ENCODE data around the gene PCDHGB2.

The PCDHGB2 gene

GRCh38 chr5:141349917-141350619 lies 9.7 kb upstream of the PCDHGB2 start, which contains the start of gene PCDHGB1:
Gene PCDHGB1, plus strand, starts transcription at chr5:141350099. Its CDS starts 162 bp downstream, at chr5:141350261.
- Histone ChIP-seq H3K4me3 (ENCODE audit: low read length) (peak within 1 kb of the TSS; percentile 69), H3K27me3 (ENCODE audit: control insufficient read depth, low read length) (no peaks in the 10 kb centered on the region), H3K79me2 (ENCODE audit: control insufficient read depth, low read length) (no peaks in the 10 kb centered on the region), H3K9me3 (ENCODE audit: control insufficient read depth, insufficient read depth, low read length) (peaks cover 10% of the 10 kb centered on the region; the same call in 1 of the 2 replicates), H3K9me2 (replicated peaks; ENCODE audit: control insufficient read depth, low read length) (no peaks in the 10 kb centered on the region), H4K20me1 (ENCODE audit: control insufficient read depth, insufficient read depth, low read depth, low read length) (no peaks in the 10 kb centered on the region), H3F3A (ENCODE audit: control insufficient read depth, insufficient read depth) (0 out of 2 replicates have a peak, but pooled peaks cover 3% of the 10 kb centered on the region), H3K27ac (ENCODE audit: low read depth, low read length) (no peak within 1 kb of the TSS), H3K4me2 (ENCODE audit: low read length) (peak within 1 kb of the TSS; percentile 66), H3K4me1 (ENCODE audit: control insufficient read depth, low read length) (peaks cover 18% of the 10 kb centered on the region), H3K36me3 (ENCODE audit: control insufficient read depth, low read length) (no peaks in the 10 kb centered on the region)
- no peak for TF ChIP-seq EZH2phosphoT487 (IDR thresholded peaks at IDR 0.05; ENCODE audit: borderline replicate concordance, low read length)
- peak; percentile 74 for TF ChIP-seq CTCF (IDR thresholded peaks at IDR 0.05; ENCODE audit: low read depth, low read length, poor library complexity, severe bottlenecking)

GRCh38 chr5:141351591-141351990 lies 8.2 kb upstream of the PCDHGB2 start:
- H3K27ac ChIP-seq (ENCODE audit: low read depth, low read length), result no peak overlapping the region
- H3K9me3 ChIP-seq (ENCODE audit: control insufficient read depth, insufficient read depth, low read length), result peaks cover 10% of the 10 kb centered on the region; the same call in 1 of the 2 replicates
- H4K20me1 ChIP-seq (ENCODE audit: control insufficient read depth, insufficient read depth, low read depth, low read length), result no peaks in the 10 kb centered on the region
- no peak overlapping the region for H3K4me3 ChIP-seq (ENCODE audit: low read length)
- no peak overlapping the region for H3K4me2 ChIP-seq (ENCODE audit: low read length)
- peaks cover 18% of the 10 kb centered on the region for H3K4me1 ChIP-seq (ENCODE audit: control insufficient read depth, low read length)
- H3K9me2 ChIP-seq (replicated peaks; ENCODE audit: control insufficient read depth, low read length), result no peaks in the 10 kb centered on the region
- H3K79me2 ChIP-seq (ENCODE audit: control insufficient read depth, low read length), result no peaks in the 10 kb centered on the region
- H3K36me3 ChIP-seq (ENCODE audit: control insufficient read depth, low read length), result no peaks in the 10 kb centered on the region
- H3K27me3 ChIP-seq (ENCODE audit: control insufficient read depth, low read length), result no peaks in the 10 kb centered on the region
- TF ChIP-seq CTCF (IDR thresholded peaks at IDR 0.05; ENCODE audit: low read depth, low read length, poor library complexity, severe bottlenecking) (no peak), EZH2phosphoT487 (IDR thresholded peaks at IDR 0.05; ENCODE audit: borderline replicate concordance, low read length) (no peak)
- H3F3A ChIP-seq (ENCODE audit: control insufficient read depth, insufficient read depth), result 0 out of 2 replicates have a peak, but pooled peaks cover 3% of the 10 kb centered on the region

- Histone ChIP-seq H4K20me1 (ENCODE audit: control insufficient read depth, insufficient read depth, low read depth, low read length) (no peaks in the 10 kb centered on the region), H3K9me3 (ENCODE audit: control insufficient read depth, insufficient read depth, low read length) (peaks cover 10% of the 10 kb centered on the region; the same call in 1 of the 2 replicates), H3K9me2 (replicated peaks; ENCODE audit: control insufficient read depth, low read length) (no peaks in the 10 kb centered on the region), H3K27me3 (ENCODE audit: control insufficient read depth, low read length) (no peaks in the 10 kb centered on the region), H3K27ac (ENCODE audit: low read depth, low read length) (no peak within 1 kb of the TSS), H3K4me2 (ENCODE audit: low read length) (peak within 1 kb of the TSS; percentile 48), H3K79me2 (ENCODE audit: control insufficient read depth, low read length) (no peaks in the 10 kb centered on the region), H3K4me1 (ENCODE audit: control insufficient read depth, low read length) (peaks cover 15% of the 10 kb centered on the region), H3K36me3 (ENCODE audit: control insufficient read depth, low read length) (no peaks in the 10 kb centered on the region), H3K4me3 (ENCODE audit: low read length) (no peak within 1 kb of the TSS; the same call in 1 of the 2 replicates), H3F3A (ENCODE audit: control insufficient read depth, insufficient read depth) (0 out of 2 replicates have a peak, but pooled peaks cover 3% of the 10 kb centered on the region)
- TF ChIP-seq CTCF (IDR thresholded peaks at IDR 0.05; ENCODE audit: low read depth, low read length, poor library complexity, severe bottlenecking), result peak; percentile 76
- TF ChIP-seq EZH2phosphoT487 (IDR thresholded peaks at IDR 0.05; ENCODE audit: borderline replicate concordance, low read length), result no peak
Observed at GRCh38 chr5:141354900-141355469, 4.8 kb upstream of the PCDHGB2 start, which contains the start of gene PCDHGA4. Gene PCDHGA4, plus strand, starts transcription at chr5:141355021. Its CDS starts 87 bp downstream, at chr5:141355108.

Measured in DOHH2 (cell line).